HepG2 (cell line): Measurements from ENCODE around the gene SEZ6. TPM values are rescaled to one million over a fixed set of nuclear protein-coding genes. Genes with fewer than 3 reads are reported as not detected.
A peak's percentile ranks its signal among the peaks of the same experiment; 100 is the strongest.

Source experiments
- AGO1 ChIP-seq: fragments of 200-400 bp; formaldehyde crosslinking; IDR thresholded peaks from 2 replicates; pipeline ENCODE4 v1.6.1; 2017; ENCODE audit warnings: mild to moderate bottlenecking, low read depth, low read length, moderate library complexity; ENCODE audit not compliant: poor library complexity, severe bottlenecking
- FOXP4 ChIP-seq: sonication (generic); formaldehyde crosslinking; IDR thresholded peaks from 2 replicates; pipeline ENCODE4 v1.4.0; 2020; ENCODE audit warnings: missing genetic modification reagents
- HMG20B ChIP-seq: conservative IDR thresholded peaks from 2 replicates; pipeline ENCODE4 v1.6.1; 2016; ENCODE audit warnings: missing genetic modification reagents, missing compliant biosample characterization
- ISL2 ChIP-seq: sonication (generic); formaldehyde crosslinking; IDR thresholded peaks from 2 replicates; pipeline ENCODE4 v1.5.0; 2020; ENCODE audit warnings: missing genetic modification reagents
- KLF13 ChIP-seq: sonication (generic); formaldehyde crosslinking; IDR thresholded peaks from 2 replicates; pipeline ENCODE4 v1.4.0; 2020; ENCODE audit warnings: mild to moderate bottlenecking, missing genetic modification reagents
- MXI1 ChIP-seq: IDR thresholded peaks from 3 replicates; pipeline ENCODE4 v1.6.1; 2012; ENCODE audit warnings: low read depth, low read length, inconsistent platforms, borderline replicate concordance
- NCOA5 ChIP-seq: sonication (generic); formaldehyde crosslinking; IDR thresholded peaks from 2 replicates; pipeline ENCODE4 v1.4.0; 2020; ENCODE audit warnings: missing genetic modification reagents
- NFE2 ChIP-seq: sonication (generic); formaldehyde crosslinking; IDR thresholded peaks from 2 replicates; pipeline ENCODE4 v1.4.0; 2020; ENCODE audit warnings: missing genetic modification reagents
- NFYB ChIP-seq: sonication (generic); formaldehyde crosslinking; IDR thresholded peaks from 2 replicates; pipeline ENCODE4 v1.4.0; 2020; ENCODE audit warnings: missing genetic modification reagents
- NR2C2 ChIP-seq: sonication (generic); formaldehyde crosslinking; IDR thresholded peaks from 2 replicates; pipeline ENCODE4 v1.4.0; 2020; ENCODE audit warnings: missing genetic modification reagents, mild to moderate bottlenecking, moderate library complexity, borderline replicate concordance
- PHB2 ChIP-seq: fragments of 450-650 bp; IDR thresholded peaks from 2 replicates; pipeline ENCODE4 v1.6.1; 2018; ENCODE audit not compliant: partially characterized antibody
- PHF21A ChIP-seq: sonication (generic); formaldehyde crosslinking; IDR thresholded peaks from 2 replicates; pipeline ENCODE4 v1.5.0; 2020; ENCODE audit warnings: mild to moderate bottlenecking, missing genetic modification reagents
- PLSCR1 ChIP-seq: sonication (generic); formaldehyde crosslinking; IDR thresholded peaks from 2 replicates; pipeline ENCODE4 v1.5.0; 2020; ENCODE audit warnings: missing genetic modification reagents, mild to moderate bottlenecking, borderline replicate concordance
- SMAD9 ChIP-seq: sonication (generic); formaldehyde crosslinking; IDR thresholded peaks from 2 replicates; pipeline ENCODE4 v1.5.1; 2020; ENCODE audit warnings: mild to moderate bottlenecking, missing genetic modification reagents
- SNAI1 ChIP-seq: sonication (generic); formaldehyde crosslinking; IDR thresholded peaks from 2 replicates; pipeline ENCODE4 v1.5.0; 2020; ENCODE audit warnings: mild to moderate bottlenecking, missing genetic modification reagents, borderline replicate concordance
- SRSF1 ChIP-seq: fragments of 200-400 bp; formaldehyde crosslinking; optimal IDR thresholded peaks from 2 replicates; pipeline ENCODE3; 2017; ENCODE audit warnings: mild to moderate bottlenecking, low read depth, low read length, moderate library complexity
- TAF1 ChIP-seq: sonication (generic); formaldehyde crosslinking; IDR thresholded peaks from 2 replicates; pipeline ENCODE4 v1.4.0; 2020; ENCODE audit warnings: missing genetic modification reagents
- TGIF2 ChIP-seq: IDR thresholded peaks from 2 replicates; pipeline ENCODE4 v1.6.1; 2016; ENCODE audit warnings: control low read depth, missing compliant biosample characterization
- ZBTB1 ChIP-seq: sonication (generic); formaldehyde crosslinking; IDR thresholded peaks from 2 replicates; pipeline ENCODE4 v1.4.0; 2020; ENCODE audit warnings: missing genetic modification reagents, borderline replicate concordance
- ZKSCAN8 ChIP-seq: IDR thresholded peaks from 2 replicates; pipeline ENCODE4 v1.6.1; 2016; ENCODE audit warnings: borderline replicate concordance, missing genetic modification reagents, missing compliant biosample characterization
- ZNF34 ChIP-seq: sonication (generic); formaldehyde crosslinking; IDR thresholded peaks from 2 replicates; pipeline ENCODE4 v1.4.0; 2020; ENCODE audit warnings: mild to moderate bottlenecking, missing genetic modification reagents, borderline replicate concordance
- ZNF589 ChIP-seq: sonication (generic); formaldehyde crosslinking; conservative IDR thresholded peaks from 2 replicates; pipeline ENCODE4 v1.8.0; 2022; ENCODE audit warnings: mild to moderate bottlenecking, moderate library complexity, missing genetic modification reagents
- ZNF672 ChIP-seq: sonication (generic); formaldehyde crosslinking; IDR thresholded peaks from 2 replicates; pipeline ENCODE4 v1.8.1; 2022; ENCODE audit warnings: missing genetic modification reagents
- ZNF780A ChIP-seq: sonication (generic); formaldehyde crosslinking; IDR thresholded peaks from 2 replicates; pipeline ENCODE4 v1.8.0; 2022; ENCODE audit warnings: mild to moderate bottlenecking, missing genetic modification reagents, moderate library complexity
- polyA plus RNA-seq, 8 experiments: library from polyadenylated mRNA; depleted of rRNA in 3 of 8; stranded (reverse) in 7 of 8; unstranded in 1 of 8; fragments of >200 nt; fragmentation: Illumina TruSeq in 4 of 8; extraction: Trizol in 4 of 8; gene quantifications; 2 replicates each; pipeline versions ENCODE4 v1.2.1 to v1.2.3, GENCODE V29; 2011 to 2016; ENCODE audit warnings: low read depth in 4 of 8, missing spikeins in 1 of 8, mixed read lengths in 1 of 8; ENCODE audit not compliant: insufficient read depth in 1 of 8
- total RNA-seq, 5 experiments: library from RNA; depleted of rRNA; stranded (reverse); fragments of >200 nt; fragmentation: Illumina TruSeq; extraction: Trizol; gene quantifications; 2 replicates each; pipeline ENCODE4 v1.2.3, GENCODE V29; 2016; ENCODE audit warnings: low read depth in 1 of 5
- TF ChIP-seq, protein P1 (sequence below): sonication (generic); formaldehyde crosslinking; IDR thresholded peaks from 2 replicates; pipeline ENCODE4 v1.4.0; 2020; ENCODE audit warnings: missing genetic modification reagents, mild to moderate bottlenecking, borderline replicate concordance

The SEZ6 gene
- total and polyA plus RNA-seq, 2 of the 13 experiments (the other 11 are each of a cell fraction or from before 2014, with no cell fraction given) = not detected

DNA sequence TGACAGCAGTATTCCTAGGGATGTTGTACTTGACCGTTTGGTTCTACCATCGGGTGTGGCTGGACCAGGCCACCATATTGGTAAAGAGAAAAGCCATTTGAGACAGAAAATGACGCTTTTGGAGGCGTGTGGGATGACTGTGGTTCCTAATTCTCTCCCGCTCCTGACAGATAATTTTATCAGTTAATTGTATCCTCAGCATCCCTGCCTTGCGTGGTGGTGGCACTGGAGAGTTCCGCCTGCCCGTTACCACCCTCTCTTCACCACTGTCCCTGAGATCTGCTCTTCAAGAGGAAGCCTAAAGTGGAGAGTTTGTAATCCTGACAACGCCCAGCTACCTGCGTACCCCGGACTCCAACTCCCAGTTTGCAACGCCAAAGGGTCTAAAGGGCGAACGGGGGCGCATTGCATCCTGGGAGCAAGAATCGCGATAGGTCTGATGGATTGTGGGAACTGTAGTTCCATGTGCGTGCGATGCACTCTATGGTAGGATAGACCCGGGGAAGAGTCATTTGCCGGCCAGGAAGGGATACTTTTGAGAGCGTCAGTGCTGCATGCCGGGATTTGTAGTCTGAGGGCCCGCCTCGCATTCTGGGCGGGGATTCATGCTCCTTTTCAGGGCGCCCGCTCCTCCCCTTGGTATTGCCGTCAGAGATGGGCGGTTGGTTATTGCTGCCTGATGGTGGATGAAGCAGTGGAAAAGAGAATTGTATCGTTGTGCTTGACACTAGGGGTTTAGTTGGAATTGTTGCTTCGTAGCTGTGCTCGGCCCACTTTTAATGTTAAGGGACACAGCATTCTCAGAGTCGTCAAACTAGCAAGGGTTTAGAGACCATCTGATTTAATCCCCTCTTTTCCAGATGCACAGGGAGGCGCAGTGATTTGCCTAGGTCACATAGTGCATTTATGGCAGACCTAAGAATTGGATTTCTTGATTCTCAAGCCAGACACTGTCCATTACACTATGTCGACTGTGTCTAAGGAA, 53.5 kb downstream of the SEZ6 start (continued):
- TF ChIP-seq FOXP4 (CRISPR knock-in tag) (peak; percentile 34; the same call in 1 of the 2 replicates), NR2C2 (CRISPR knock-in tag) (peak; percentile 99), NCOA5 (CRISPR knock-in tag) (no peak), KLF13 (CRISPR knock-in tag) (no peak), ZNF34 (peak; percentile 87; the same call in 1 of the 2 replicates), PHF21A (peak; percentile 71; the same call in 1 of the 2 replicates), TAF1 (CRISPR knock-in tag) (peak; percentile 45), ZNF672 (CRISPR knock-in tag) (no peak), PLSCR1 (CRISPR knock-in tag) (no peak), PHB2 (no peak), MXI1 (peak; percentile 95; the same call in 1 of the 3 replicates), ZKSCAN8 (CRISPR knock-in tag) (no peak), ZBTB1 (no peak), SRSF1 (peak; percentile 43), AGO1 (no peak), ZNF589 (peak; percentile 45; the same call in 1 of the 2 replicates), TGIF2 (CRISPR knock-in tag) (peak; percentile 87), HMG20B (CRISPR knock-in tag) (no peak), ZNF780A (CRISPR knock-in tag) (peak; percentile 47; the same call in 1 of the 2 replicates), SNAI1 (CRISPR knock-in tag) (no peak), NFYB (CRISPR knock-in tag) (peak; percentile 71), NFE2 (CRISPR knock-in tag) (no peak), SMAD9 (CRISPR knock-in tag) (no peak), ISL2 (CRISPR knock-in tag) (peak; percentile 26; the same call in 1 of the 2 replicates)
- TF ChIP-seq, protein P1, sequence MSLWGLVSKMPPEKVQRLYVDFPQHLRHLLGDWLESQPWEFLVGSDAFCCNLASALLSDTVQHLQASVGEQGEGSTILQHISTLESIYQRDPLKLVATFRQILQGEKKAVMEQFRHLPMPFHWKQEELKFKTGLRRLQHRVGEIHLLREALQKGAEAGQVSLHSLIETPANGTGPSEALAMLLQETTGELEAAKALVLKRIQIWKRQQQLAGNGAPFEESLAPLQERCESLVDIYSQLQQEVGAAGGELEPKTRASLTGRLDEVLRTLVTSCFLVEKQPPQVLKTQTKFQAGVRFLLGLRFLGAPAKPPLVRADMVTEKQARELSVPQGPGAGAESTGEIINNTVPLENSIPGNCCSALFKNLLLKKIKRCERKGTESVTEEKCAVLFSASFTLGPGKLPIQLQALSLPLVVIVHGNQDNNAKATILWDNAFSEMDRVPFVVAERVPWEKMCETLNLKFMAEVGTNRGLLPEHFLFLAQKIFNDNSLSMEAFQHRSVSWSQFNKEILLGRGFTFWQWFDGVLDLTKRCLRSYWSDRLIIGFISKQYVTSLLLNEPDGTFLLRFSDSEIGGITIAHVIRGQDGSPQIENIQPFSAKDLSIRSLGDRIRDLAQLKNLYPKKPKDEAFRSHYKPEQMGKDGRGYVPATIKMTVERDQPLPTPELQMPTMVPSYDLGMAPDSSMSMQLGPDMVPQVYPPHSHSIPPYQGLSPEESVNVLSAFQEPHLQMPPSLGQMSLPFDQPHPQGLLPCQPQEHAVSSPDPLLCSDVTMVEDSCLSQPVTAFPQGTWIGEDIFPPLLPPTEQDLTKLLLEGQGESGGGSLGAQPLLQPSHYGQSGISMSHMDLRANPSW (CRISPR knock-in tag) = peak; percentile 86; the same call in 1 of the 2 replicates
